Hematopoietic multipotent progenitor cell treated with erythropoietin and hydrocortisone succinate and interleukin-3 and kit ligand, for 4 days (in vitro differentiated cells): ENCODE measurements around the gene CFDP1.
A peak's percentile ranks its signal among the peaks of the same experiment; 100 is the strongest.

ENCODE experiments used
- DNase-seq: peaks from one replicate; pipeline ENCODE4 v3.0.0-alpha.2; 2015

CFDP1 gene

GRCh38 chr16:75364286-75364791 lies 69.0 kb downstream of the CFDP1 start:
- DNase-seq = no peak

GRCh38 chr16:75362846-75363245 lies 70.5 kb downstream of the CFDP1 start:
- no peak for DNase-seq

- no peak for DNase-seq
Observed at GRCh38 chr16:75361936-75362335, 71.4 kb downstream of the CFDP1 start.

DNA sequence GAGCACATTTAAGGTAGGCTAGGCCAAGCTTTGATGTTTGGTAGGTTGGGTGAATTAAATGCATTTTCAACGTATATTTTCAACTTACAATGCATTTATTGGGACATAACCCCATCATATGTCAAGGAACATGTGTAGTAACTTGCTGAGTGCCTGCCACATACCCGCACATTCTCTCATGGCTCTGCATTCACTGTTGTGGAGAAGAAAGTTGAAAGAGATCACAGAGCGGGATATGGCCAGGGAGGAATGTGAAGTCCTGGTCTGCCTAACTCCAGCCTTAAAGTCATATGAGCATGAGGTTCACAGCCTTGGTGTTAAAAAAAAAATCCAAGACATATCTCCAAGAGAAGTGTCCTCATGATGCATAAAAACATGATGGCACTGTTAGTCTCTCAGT lies 79.1 kb downstream of the CFDP1 start:
- no peak for DNase-seq

- DNase-seq = no peak
Observed at GRCh38 chr16:75351183-75351582, 82.1 kb downstream of the CFDP1 start.

- DNase-seq = no peak
Observed at GRCh38 chr16:75345711-75346110, 87.6 kb downstream of the CFDP1 start.

GRCh38 chr16:75343941-75344340 lies 89.4 kb downstream of the CFDP1 start:
- no peak for DNase-seq

DNA sequence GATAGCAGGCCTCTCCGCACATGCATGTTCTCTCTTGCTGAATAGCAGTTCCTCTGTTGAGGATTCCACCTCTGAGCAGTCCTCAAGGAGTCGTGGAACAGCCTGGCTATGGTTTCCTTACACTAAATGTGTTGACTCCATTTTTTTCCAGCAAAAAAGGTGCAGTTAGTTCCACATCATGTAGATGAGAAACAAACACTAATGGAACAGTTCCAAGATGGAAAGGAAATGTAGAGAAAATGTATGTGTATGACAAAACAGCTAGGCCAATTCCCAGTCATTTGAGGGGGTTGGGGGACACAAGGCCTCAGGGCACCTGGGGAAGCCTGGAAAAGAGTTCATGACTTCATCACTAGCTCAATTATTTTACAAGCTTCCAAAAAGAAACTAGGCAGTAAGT lies 90.0 kb downstream of the CFDP1 start:
- no peak for DNase-seq

- DNase-seq = peak; percentile 10
Observed at GRCh38 chr16:75342308-75342811, 90.9 kb downstream of the CFDP1 start.

DNA sequence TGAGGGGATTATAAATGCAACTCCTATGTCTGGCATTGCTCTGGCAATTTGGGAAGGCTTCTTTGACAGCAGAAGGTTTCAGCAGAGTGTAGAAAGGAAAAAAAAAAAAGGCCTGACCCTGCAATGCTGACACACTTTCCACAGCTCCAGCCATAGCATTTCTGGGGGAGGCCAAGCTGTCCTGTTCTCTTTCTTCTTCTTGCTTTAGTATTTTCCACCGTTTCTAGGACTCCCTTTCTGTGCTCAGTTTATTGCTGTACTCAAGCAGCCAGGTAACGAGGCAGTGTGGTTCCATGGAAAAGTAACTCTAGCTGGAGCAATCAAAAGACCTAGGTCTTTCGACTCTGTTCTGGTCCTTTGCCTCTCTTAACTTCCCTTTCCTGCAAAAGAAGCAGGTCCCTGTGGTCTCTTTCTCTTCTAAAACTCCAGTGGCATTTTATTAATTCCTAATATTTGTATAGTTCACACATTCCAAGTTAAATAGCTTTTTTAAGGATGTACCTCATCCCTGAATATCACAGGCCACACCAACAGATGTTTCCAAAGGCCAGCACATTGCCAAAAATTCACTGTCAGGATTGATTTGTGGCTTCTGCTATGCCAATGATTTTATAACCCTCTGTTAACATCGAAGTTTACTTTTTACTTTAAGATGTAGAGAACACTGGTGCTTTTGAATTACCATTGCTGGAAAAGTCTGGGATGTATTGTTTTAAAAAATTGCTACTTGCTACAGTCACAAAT lies 91.6 kb downstream of the CFDP1 start:
- no peak for DNase-seq

GRCh38 chr16:75340741-75341491 lies 92.4 kb downstream of the CFDP1 start:
- no peak for DNase-seq

- DNase-seq = no peak
Observed at GRCh38 chr16:75337430-75337829, 95.9 kb downstream of the CFDP1 start.

DNA sequence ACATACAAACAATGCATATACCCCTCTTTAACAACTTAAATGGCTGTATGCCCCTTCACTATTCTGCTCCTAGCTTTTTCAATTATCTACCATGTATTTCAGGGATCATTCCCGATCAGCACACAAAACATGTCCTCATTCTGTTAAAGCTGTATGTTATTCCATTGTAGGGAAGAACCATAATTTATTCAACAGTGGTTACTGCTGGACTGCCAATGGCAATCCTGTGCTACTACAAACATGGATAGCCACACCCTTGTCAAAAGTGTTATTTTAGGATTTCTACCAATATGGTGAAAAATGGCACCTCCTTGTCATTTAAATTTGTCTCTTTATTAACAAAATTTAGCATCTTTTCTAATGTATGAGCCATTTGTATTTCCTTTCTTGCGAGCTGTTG lies 96.8 kb downstream of the CFDP1 start:
- DNase-seq = no peak

- peak; percentile 75 for DNase-seq
Observed at GRCh38 chr16:75333721-75334163, 99.6 kb downstream of the CFDP1 start.

DNA sequence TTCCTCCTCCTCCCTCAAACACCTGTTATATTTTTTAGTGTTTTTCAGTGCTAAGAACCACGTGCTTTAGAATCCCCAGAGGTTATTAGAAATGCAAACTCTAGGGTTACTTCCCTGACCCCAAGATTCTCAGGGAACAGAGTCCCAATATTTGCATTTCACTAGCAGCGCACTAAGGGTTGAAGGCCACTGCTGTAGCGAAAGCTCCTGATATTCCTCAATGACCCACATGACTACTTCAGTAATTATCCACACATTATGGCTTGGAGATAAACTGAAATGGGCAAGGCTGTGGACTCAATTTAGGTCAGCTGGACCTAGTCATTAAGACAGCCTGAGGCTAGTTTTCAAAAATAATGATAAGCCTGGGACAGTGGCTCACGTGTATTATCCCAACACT lies 103.4 kb downstream of the CFDP1 start:
- no peak for DNase-seq

DNA sequence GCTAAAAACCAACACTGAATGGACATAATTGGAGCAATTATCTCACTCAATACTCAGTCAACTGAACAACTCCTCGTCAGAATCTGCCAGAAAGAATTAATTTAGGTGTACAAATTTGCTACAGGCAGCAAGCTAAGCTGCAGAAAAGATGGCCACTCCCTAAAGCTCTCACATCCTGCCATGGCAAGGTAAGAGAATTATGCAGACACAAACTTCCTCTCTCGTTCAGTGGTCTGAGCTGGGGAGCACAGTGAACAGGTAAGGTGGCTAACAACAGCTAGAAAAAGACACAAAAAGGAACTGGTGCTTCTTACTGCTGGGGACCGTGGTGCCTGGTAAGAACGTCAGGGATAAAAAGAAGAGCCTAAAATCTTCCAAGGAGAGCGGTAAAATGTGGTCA lies 107.0 kb downstream of the CFDP1 start:
- DNase-seq = no peak

DNA sequence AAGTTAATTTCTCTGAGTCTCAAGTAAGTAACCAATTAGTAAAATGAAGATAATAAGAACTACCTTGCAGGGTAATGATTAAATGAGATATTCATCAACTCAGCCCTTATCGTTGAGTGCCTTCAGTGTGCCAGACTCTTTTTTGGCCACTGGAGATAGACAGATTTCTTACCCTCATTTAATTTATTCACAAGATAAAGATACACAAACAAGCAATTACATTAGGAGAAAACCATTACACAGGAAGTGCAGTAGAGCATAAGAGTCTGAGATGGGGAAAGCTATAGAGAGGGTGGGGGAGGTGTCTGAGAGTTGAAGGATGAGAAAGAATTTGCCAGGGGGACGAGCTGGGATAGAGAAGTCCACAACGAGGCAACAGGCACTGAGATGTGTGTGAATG lies 109.4 kb downstream of the CFDP1 start:
- DNase-seq = peak; percentile 46

GRCh38 chr16:75323198-75323597 lies 110.1 kb downstream of the CFDP1 start:
- no peak for DNase-seq

DNA sequence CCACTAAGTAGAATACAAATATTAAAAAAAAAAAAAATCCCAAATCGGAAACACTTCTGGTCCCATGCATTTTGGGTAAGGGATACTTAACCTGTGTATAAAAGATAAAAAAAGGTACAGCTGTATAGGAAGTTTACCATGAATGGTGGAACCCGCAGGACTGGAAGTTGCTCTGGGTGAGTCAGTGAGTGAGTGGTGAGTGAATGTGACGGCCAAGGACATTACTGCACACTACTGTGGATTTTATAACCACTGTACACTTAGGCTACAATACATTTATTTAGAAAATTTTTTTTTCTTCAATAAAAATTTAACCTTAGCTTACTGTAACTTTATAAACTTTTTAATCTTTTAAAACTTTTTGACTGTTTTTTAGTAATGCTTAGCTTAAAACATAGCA lies 110.6 kb downstream of the CFDP1 start:
- DNase-seq = no peak

DNA sequence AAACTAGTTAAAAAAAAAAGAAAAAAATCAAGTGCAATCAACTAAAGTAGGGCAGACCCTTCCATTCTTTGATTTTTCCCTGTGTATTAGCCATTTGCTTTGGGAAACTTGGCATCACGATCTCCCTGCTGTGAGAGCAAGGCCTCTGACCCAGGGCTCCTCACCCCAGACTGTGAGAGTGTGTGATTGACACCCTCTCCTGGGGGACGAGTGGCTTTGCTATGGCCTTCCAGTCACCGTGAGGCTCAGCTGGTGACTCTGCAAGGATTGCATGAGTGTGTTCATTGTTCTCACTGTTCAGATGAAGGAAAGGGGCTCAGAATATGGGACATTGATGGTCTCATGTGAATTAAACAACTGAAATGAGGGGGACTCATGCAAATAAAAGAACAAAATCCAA lies 112.9 kb downstream of the CFDP1 start:
- DNase-seq = no peak

- peak; percentile 51 for DNase-seq
Observed at GRCh38 chr16:75319513-75320411, 113.5 kb downstream of the CFDP1 start.

GRCh38 chr16:75318737-75319136 lies 114.6 kb downstream of the CFDP1 start:
- no peak for DNase-seq

DNA sequence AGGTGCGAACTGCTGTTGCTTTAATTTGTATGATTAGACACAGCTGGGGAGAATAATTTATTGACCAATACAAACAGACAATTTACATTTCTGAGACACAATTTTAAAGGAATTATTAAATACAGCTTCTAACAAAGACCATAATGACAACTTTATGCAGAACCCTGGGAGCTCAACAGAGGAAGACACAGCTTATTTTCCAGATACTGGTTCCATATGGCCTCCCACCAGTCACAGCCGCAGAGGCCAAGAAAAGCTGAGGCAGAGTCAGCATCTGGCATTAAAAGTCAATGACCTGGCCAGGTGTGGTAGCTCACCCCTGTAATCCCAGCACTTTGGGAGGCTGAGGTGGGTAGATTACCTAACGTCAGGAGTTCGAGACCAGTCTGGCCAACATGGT lies 115.8 kb downstream of the CFDP1 start:
- no peak for DNase-seq
